Hindlimb muscle (tissue), 1 donor: ENCODE results near the gene OR1M1. TPM values are rescaled to one million over a fixed set of nuclear protein-coding genes. Genes with fewer than 3 reads are reported as not detected.
"Not testable (repeated sequence)": the region's sequence is repeated elsewhere in the genome, so short reads cannot be mapped to it uniquely, and the experiment has no call there.

Experiments
- DNase-seq: peaks from one replicate; pipeline ENCODE4 v3.0.0-alpha.2; 2013
- polyA plus RNA-seq: library from polyadenylated mRNA; unstranded; fragments of 120-200 nt; gene quantifications from one replicate; pipeline ENCODE4 v1.2.1, GENCODE V29; 2013; ENCODE audit not compliant: insufficient read length

The OR1M1 gene
- polyA plus RNA-seq = not detected

DNA sequence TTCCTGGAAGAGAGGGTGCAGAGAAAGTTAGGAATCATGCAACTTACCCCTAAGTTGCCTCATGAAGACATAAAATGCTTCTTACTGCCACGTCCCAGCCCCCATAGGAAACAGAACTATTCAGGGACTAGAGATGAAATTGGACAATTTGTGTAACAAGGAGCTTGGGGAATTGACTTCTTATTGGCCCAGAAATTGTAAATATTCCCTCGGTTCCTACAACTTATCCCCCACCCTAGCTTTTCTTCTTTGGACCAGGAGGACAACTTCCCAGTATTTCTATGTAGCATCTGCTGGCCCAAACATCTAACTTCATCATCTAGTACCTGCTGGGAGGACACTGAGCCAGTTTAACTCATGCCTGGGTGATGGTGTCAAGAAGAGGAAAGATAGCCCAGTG lies at the start of gene OR1M1:
TSS of gene OR1M1 (plus strand) at position 301 of the 400 bp plus-strand sequence. CDS start 6,184 bp downstream, outside the sequence.
- DNase-seq = no peak

GRCh38 chr19:9037400-9038062 lies 49.3 kb upstream of the OR1M1 start:
- DNase-seq = no peak

- no peak for DNase-seq
These were observed 47.1 kb upstream of the OR1M1 start for GRCh38 chr19:9039728-9040127.

DNA sequence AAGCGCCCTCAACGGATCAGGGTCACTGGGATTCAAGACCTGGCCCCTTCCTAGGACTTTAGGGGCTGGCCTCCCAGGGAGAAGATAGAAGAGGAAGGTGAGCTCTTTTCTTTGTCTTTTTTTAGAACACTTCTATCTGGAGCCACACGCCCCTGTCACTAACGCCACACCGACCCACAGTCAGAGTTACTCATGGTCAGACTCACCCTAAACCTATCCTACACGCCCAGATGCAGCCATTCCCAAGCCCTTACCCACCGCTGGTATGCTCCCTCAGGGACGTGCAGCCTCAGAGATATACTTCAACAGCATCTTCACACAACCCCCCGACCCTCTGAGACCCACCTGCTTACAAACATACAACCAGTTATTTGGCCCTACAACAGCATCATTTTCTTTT lies 46.7 kb upstream of the OR1M1 start:
- DNase-seq = no peak

DNA sequence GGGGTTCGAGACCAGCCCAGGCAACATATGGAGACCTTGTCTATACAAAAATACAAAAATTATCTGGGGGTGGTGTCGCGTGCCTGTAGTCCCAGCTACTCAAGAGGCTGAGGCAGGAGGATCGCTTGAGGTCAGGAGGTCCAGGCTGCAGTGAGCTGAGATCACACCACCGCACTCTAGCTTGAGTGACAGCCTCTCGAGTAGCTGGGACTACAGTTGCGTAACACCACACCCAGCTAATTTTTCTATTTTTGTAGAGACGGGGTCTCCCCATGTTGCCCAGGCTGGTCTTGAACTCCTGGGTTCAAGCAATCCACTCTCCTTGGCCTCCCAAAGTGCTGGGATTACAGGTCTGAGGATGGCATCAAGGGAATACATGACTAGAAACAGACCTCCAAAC lies 45.8 kb upstream of the OR1M1 start:
- DNase-seq = no peak

- DNase-seq = no peak
These were observed 43.3 kb upstream of the OR1M1 start for GRCh38 chr19:9043524-9043923.

- no peak for DNase-seq
These were observed 42.4 kb upstream of the OR1M1 start for GRCh38 chr19:9044449-9044848.

- no peak for DNase-seq
These were observed 40.2 kb upstream of the OR1M1 start for GRCh38 chr19:9046694-9047093.

DNA sequence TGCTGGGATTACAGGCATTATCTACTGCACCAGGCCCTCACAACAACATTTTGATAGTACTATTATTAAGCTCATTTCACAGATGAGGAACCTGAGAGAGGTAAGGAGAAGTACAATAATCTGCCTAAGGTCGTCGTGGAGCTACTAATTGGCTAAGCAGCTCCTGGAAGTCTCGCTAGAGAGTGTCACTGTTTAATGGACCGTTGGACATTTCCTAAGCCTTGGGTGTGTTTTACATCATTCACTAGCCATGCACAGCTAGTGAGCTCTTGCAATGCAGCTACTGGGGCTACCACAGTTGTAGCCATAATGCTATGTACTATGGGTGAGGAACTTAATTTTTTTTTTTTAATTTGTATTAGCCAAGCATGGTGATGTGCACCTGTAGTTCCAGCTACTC lies 34.0 kb upstream of the OR1M1 start:
- no peak for DNase-seq

GRCh38 chr19:9053674-9054073 lies 33.2 kb upstream of the OR1M1 start:
- DNase-seq = not testable (repeated sequence)

DNA sequence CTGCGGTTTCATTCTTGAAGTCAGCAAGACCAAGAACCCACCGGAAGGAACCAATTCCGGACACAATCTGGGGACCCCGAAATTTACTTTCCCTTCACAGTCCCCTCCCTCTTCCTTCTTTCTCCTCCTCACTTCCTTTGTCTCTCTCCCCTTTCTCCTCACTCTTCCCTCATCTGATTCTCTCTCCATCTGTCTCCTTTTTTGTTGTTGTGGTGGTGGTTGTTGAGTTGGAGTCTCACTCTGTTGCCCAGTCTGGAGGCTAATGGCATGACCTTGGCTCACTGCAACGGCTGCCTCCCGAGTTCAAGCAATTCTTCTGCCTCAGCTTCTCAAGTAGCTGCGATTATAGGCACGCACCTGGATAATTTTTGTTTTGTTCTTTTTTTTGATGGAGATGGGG lies 32.7 kb upstream of the OR1M1 start:
- DNase-seq = no peak

GRCh38 chr19:9054765-9055164 lies 32.1 kb upstream of the OR1M1 start:
- DNase-seq = no peak

GRCh38 chr19:9056131-9056530 lies 30.7 kb upstream of the OR1M1 start:
- not testable (repeated sequence) for DNase-seq

DNA sequence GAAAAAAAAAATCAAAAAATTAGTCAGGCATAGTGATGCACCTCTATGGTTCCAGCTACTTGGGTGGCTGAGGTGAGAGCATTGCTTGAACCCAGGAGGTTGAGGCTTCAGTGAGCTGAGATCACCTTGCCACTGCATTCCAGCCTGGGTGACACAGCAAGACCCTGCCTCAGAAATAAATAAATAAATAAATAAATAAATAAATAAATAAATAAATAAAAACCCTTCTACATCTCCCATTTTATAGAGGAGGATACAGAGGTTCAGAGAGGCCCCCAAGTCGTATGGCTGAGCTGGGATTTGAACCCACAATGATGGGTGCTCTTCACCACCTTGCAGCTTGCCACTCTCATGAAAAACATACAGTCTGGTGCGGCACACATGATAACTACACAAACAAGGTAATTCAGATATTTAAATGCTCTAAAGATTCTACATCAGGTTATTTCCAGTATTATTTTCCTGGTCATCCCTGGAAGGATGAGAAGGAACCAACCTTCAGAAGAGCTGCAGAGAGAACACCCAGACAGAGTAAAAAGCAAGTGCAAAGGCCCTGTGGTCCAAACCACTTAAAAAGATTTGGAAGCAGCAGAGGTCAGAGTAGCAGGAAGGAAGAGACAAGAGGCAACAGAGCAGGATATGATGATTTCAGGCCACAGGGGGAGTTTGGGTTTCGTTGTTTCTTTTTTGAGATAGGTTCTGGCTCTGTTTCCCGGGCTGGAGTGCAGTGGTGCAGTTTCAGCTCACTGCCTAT lies 29.2 kb upstream of the OR1M1 start:
- DNase-seq = no peak

GRCh38 chr19:9058905-9059667 lies 27.8 kb upstream of the OR1M1 start:
- no peak for DNase-seq

GRCh38 chr19:9060564-9061340 lies 26.1 kb upstream of the OR1M1 start:
- no peak for DNase-seq

DNA sequence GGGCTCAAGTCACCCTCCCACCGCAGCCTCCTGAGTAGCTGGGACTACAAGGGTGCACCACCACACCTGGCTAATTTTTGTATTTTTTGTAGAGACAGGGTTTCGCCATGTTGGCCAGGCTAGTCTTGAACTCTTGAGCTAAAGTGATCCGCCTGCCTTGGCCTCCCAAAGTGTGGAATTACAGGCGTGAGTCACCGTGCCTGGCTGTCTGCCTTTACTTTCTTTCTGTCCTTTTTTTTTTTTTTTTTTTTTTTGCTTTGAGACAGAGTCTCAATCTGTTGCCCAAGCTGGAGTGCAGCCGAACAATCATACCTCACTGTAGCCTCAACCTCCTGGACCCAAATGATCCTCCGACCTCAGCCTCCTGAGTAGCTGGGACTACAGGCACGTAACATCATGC lies 25.0 kb upstream of the OR1M1 start:
- no peak for DNase-seq

DNA sequence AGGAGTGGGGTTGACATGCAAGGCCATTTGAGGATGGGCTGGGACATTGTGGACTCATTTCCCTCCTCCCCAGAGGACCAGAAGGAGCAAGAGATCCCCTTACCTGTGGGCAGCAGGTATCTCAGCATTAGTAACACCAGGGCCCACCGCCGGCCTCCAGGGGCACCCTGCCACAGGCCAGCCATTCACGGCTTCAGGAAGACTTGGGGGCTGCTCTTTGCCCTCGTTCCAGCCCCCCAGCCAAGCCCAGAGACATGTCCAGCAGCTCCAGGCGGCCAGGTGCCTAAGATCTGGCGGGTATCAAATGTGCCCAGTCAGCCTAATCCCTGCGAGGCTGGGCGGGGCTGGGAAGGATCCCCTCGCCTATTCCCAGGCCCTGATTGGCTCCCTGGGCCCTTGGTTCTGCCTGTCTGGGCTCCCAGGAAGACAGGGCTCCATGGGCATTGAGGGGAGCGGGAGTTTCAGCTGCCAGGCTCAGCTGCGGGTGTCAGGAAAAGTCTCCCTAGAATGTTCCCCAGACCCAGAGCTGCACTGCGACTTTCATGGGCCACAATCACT lies 21.3 kb upstream of the OR1M1 start:
- DNase-seq = no peak

- no peak for DNase-seq
These were observed 16.8 kb upstream of the OR1M1 start for GRCh38 chr19:9070066-9070465.

DNA sequence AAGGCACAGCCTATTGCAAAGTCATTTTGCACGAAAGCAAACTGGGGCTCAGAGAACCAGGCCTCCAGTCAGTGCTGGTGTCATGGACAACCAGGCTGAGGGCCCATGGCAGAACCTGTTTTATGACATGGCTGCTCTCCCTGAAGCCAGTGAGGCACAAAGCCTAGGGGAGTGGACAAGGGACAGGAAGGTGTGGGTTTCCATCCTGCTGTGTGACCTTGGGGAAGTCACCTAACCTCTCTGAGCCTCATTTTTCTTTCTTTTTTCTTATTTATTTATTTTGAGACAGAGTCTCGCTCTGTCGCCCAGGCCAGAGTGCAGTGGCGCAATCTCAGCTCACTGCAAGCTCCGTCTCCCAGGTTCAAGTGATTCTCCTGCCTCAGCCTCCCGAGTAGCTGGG lies 15.1 kb upstream of the OR1M1 start:
- DNase-seq = not testable (repeated sequence)

GRCh38 chr19:9073806-9074205 lies 13.1 kb upstream of the OR1M1 start:
- DNase-seq = no peak
